A549 treated with CORT108297 at 1 μM for 4 hours (cell line): ENCODE results near the gene EVI2B. TPM values are rescaled to one million over a fixed set of nuclear protein-coding genes. Genes with fewer than 3 reads are reported as not detected.

Experiments used
- total RNA-seq: library from RNA; stranded (reverse); fragments of 200-300 nt; extraction: Qiagen RNA extraction; gene quantifications from 5 replicates; pipeline ENCODE4 v1.2.3, GENCODE V29; 2022

The EVI2B gene
- 0.10 to 0.17 TPM (median 0.15 TPM) in 5 replicates for total RNA-seq

GRCh38 chr17:31313982-31314781 is at the start of gene EVI2B:
EVI2B (minus strand) TSS chr17:31314054; CDS start chr17:31305609, 8,445 bp downstream.

GRCh38 chr17:31321481-31321880 is 7.6 kb upstream of the EVI2B start, which contains the start of gene EVI2A:
EVI2A (minus strand) TSS chr17:31321622; CDS start chr17:31319013, 2,609 bp downstream.

GRCh38 chr17:31297090-31297489 is 16.8 kb downstream of the EVI2B start, which contains the start of gene OMG:
OMG (minus strand) TSS chr17:31297239; CDS start chr17:31296331, 908 bp downstream.

Other genes starting within 250 kb of the EVI2B start
- 14.6 to 20.7 TPM (median 19.3 TPM) in 5 replicates for gene NF1, start 219.1 kb downstream of the EVI2B start, total RNA-seq
- not detected in 5 replicates for gene OMG, start 16.8 kb downstream of the EVI2B start, total RNA-seq
- not detected in 5 replicates for gene EVI2A, start 7.6 kb upstream of the EVI2B start, total RNA-seq
- 1.2 to 2.0 TPM (median 1.7 TPM) in 5 replicates for gene RAB11FIP4, start 77.6 kb upstream of the EVI2B start, total RNA-seq